ENCODE measurements around the gene ADGRG7. TPM values are rescaled to one million over a fixed set of nuclear protein-coding genes. Genes with fewer than 3 reads are reported as not detected.

Gene ADGRG7, protein sequence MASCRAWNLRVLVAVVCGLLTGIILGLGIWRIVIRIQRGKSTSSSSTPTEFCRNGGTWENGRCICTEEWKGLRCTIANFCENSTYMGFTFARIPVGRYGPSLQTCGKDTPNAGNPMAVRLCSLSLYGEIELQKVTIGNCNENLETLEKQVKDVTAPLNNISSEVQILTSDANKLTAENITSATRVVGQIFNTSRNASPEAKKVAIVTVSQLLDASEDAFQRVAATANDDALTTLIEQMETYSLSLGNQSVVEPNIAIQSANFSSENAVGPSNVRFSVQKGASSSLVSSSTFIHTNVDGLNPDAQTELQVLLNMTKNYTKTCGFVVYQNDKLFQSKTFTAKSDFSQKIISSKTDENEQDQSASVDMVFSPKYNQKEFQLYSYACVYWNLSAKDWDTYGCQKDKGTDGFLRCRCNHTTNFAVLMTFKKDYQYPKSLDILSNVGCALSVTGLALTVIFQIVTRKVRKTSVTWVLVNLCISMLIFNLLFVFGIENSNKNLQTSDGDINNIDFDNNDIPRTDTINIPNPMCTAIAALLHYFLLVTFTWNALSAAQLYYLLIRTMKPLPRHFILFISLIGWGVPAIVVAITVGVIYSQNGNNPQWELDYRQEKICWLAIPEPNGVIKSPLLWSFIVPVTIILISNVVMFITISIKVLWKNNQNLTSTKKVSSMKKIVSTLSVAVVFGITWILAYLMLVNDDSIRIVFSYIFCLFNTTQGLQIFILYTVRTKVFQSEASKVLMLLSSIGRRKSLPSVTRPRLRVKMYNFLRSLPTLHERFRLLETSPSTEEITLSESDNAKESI
- total RNA-seq = not detected

- TF ChIP-seq POLR2A (IDR thresholded peaks at IDR 0.05) = no peak
- no peak for TF ChIP-seq CTCF (IDR thresholded peaks at IDR 0.05)
- TF ChIP-seq POLR2AphosphoS5 (IDR thresholded peaks at IDR 0.05) = no peak
- no peak within 1 kb of the TSS for H3K27ac ChIP-seq
- H3K4me3 ChIP-seq = peak within 1 kb of the TSS in 1 of 3 donors; percentile 12
- no peaks in the 10 kb centered on the region for H3K36me3 ChIP-seq
- H3K27me3 ChIP-seq = no peaks in the 10 kb centered on the region
- DNase-seq (ENCODE audit: low spot score in 2 of 2) = no peak
- intact Hi-C loops (cut with DNase I; ENCODE audit: low total_unique reads) = no loop called here
- no peaks in the 10 kb centered on the region for H3K4me1 ChIP-seq
- H3K9me3 ChIP-seq = no peaks in the 10 kb centered on the region
Observed at GRCh38 chr3:100609305-100609704, at the start of gene ADGRG7. TSS of gene ADGRG7 (plus strand) at chr3:100609601. CDS start at chr3:100609857, 256 bp downstream.

DNA sequence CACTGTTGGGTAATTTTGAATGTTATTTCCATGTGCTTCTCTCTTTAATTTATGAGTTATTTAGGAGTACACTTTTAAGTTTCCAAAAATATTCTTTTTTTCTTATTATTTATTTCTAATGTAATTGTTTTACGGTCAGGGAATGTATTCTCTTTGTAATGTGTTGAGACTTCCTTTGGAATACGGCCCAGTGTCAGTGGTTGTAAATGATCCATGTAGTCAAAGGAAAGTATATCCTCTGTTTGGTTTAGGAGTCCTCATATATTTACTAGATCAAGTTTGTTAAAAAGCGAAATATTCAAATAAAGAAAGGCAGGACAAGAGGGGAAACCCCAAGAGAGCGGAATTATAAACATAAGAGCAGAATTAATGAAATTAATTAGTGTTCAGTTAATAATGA is 49.0 kb upstream of the ADGRG7 start:
- Histone ChIP-seq H3K27ac (no peak overlapping the region), H3K4me1 (peaks cover 0 to 3% of the 10 kb centered on the region in 2 donors), H3K4me3 (no peak overlapping the region), H3K9me3 (no peaks in the 10 kb centered on the region), H3K27me3 (no peaks in the 10 kb centered on the region), H3K36me3 (no peaks in the 10 kb centered on the region)
- intact Hi-C loops (cut with DNase I; ENCODE audit: low total_unique reads) = no loop called here
- no peak for DNase-seq (ENCODE audit: low spot score in 2 of 2)
- TF ChIP-seq POLR2A (IDR thresholded peaks at IDR 0.05) (no peak), POLR2AphosphoS5 (IDR thresholded peaks at IDR 0.05) (no peak), CTCF (IDR thresholded peaks at IDR 0.05) (no peak)

DNA sequence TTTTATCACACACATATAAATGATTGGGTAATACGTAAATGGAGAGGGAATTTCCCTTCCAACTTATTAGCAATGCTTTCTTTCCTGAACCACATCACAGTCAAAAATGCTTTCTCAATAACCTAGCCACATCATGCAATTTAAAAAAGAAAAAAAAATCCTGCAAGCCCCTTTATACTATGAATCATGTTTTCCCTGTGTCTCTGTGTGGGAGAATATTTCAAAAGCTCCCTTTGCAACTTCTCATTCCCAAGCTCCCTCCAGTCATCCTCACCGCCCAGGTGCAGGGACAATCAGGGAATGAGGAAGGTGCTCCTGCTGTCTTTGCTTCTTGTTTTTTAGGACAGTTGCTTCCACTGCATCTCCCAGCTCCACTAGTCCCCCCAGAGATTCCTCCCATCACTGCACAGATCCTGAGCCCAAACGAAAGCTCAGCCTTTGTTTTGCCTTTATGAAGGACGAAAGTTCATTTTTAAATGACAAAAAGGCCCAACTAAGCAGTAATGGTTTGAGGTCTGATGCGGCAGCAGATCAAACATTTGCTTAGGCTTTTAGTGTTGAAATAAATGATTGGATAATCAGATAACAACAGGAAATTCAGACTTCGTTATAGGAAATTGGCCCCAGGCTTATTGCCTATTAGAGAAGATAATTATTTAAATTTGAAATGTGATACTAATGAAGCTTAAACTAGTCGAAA is 47.8 kb upstream of the ADGRG7 start:
- Histone ChIP-seq H3K27me3 (no peaks in the 10 kb centered on the region), H3K4me1 (peaks cover 0 to 3% of the 10 kb centered on the region in 2 donors), H3K4me3 (peak overlapping the region in 1 of 3 donors; percentile 13), H3K36me3 (no peaks in the 10 kb centered on the region), H3K27ac (peak overlapping the region; percentile 73 to 75), H3K9me3 (no peaks in the 10 kb centered on the region)
- DNase-seq (ENCODE audit: low spot score in 2 of 2) = no peak
- TF ChIP-seq CTCF (IDR thresholded peaks at IDR 0.05) = no peak
- TF ChIP-seq POLR2A (IDR thresholded peaks at IDR 0.05) = no peak
- intact Hi-C loops (cut with DNase I; ENCODE audit: low total_unique reads) = no loop called here

GRCh38 chr3:100562224-100562857 is 47.1 kb upstream of the ADGRG7 start:
- Histone ChIP-seq H3K36me3 (no peaks in the 10 kb centered on the region), H3K9me3 (no peaks in the 10 kb centered on the region), H3K4me1 (peaks cover 0 to 3% of the 10 kb centered on the region in 2 donors), H3K27ac (peak overlapping the region; percentile 73 to 75), H3K27me3 (no peaks in the 10 kb centered on the region), H3K4me3 (no peak overlapping the region)
- intact Hi-C loops (cut with DNase I; ENCODE audit: low total_unique reads) = no loop called here
- TF ChIP-seq POLR2A (IDR thresholded peaks at IDR 0.05) (no peak), CTCF (IDR thresholded peaks at IDR 0.05) (no peak), POLR2AphosphoS5 (IDR thresholded peaks at IDR 0.05) (no peak)
- DNase-seq (ENCODE audit: low spot score in 2 of 2) = no peak

Data from breast epithelium (tissue), 4 donors.